SK-N-MC (cell line): ENCODE results near the gene GPR155.

Experiments used
- DNase-seq: peaks from one replicate; pipeline ENCODE4 v3.0.0-alpha.2; 2011; ENCODE audit warnings: low read depth, low spot score
- H3K27ac ChIP-seq: fragments of 200-600 bp; sonication (generic); 2 replicates; pipeline ENCODE4 v1.5.1; 2016; ENCODE audit warnings: mixed run types
- H3K36me3 ChIP-seq: fragments of 200-600 bp; sonication (generic); 2 replicates; pipeline ENCODE4 v1.6.1; 2017; ENCODE audit warnings: antibody characterized with exemption, low read length, mixed read lengths; ENCODE audit not compliant: insufficient read depth
- H3K4me3 ChIP-seq: fragments of 200-600 bp; sonication (generic); 2 replicates; pipeline ENCODE4 v1.5.1; 2016
- H3K9ac ChIP-seq: fragments of 200-600 bp; sonication (generic); 2 replicates; pipeline ENCODE4 v1.8.0; 2017; ENCODE audit warnings: mixed run types, mixed read lengths; ENCODE audit not compliant: insufficient read length
- H3K9me3 ChIP-seq: fragments of 200-600 bp; sonication (generic); 2 replicates; pipeline ENCODE4 v1.6.1; 2017; ENCODE audit warnings: low read depth, mild to moderate bottlenecking, antibody characterized with exemption, low read length, moderate library complexity, mixed read lengths
- EZH2 ChIP-seq: fragments of 200-600 bp; sonication (generic); IDR thresholded peaks from one replicate; pipeline ENCODE4 v1.6.1; 2017; ENCODE audit warnings: antibody characterized with exemption
- FOXP2 ChIP-seq: optimal IDR thresholded peaks from 2 replicates; pipeline ENCODE3; 2011; ENCODE audit warnings: mild to moderate bottlenecking, moderate library complexity; ENCODE audit not compliant: insufficient read depth; ENCODE audit errors: extremely low read length, control extremely low read depth
- POLR2AphosphoS5 ChIP-seq: IDR thresholded peaks from 2 replicates; pipeline ENCODE4 v1.6.1; 2012; ENCODE audit warnings: mild to moderate bottlenecking, low read depth, low read length, borderline replicate concordance

The GPR155 gene

GRCh38 chr2:174450021-174450816 lies 36.6 kb downstream of the GPR155 start:
- no peak for TF ChIP-seq POLR2AphosphoS5
- TF ChIP-seq EZH2 = no peak
- no peak for TF ChIP-seq FOXP2
- no peaks in the 10 kb centered on the region for H3K9me3 ChIP-seq
- no peak overlapping the region for H3K4me3 ChIP-seq
- H3K36me3 ChIP-seq = no peaks in the 10 kb centered on the region
- H3K27ac ChIP-seq = no peak overlapping the region
- no peak overlapping the region for H3K9ac ChIP-seq
- no peak for DNase-seq

GRCh38 chr2:174449033-174449432 lies 37.8 kb downstream of the GPR155 start:
- no peaks in the 10 kb centered on the region for H3K9me3 ChIP-seq

GRCh38 chr2:174446531-174446930 lies 40.3 kb downstream of the GPR155 start:
- no peak overlapping the region for H3K9ac ChIP-seq
- no peaks in the 10 kb centered on the region for H3K36me3 ChIP-seq
- DNase-seq = no peak
- no peak overlapping the region for H3K27ac ChIP-seq
- TF ChIP-seq EZH2 = no peak
- no peak for TF ChIP-seq FOXP2
- no peak for TF ChIP-seq POLR2AphosphoS5
- no peaks in the 10 kb centered on the region for H3K9me3 ChIP-seq
- H3K4me3 ChIP-seq = no peak overlapping the region

More at GRCh38 chr2:174449033-174449432, 37.8 kb downstream of the GPR155 start:
- no peak for DNase-seq
- H3K36me3 ChIP-seq = no peaks in the 10 kb centered on the region
- no peak overlapping the region for H3K27ac ChIP-seq
- H3K9ac ChIP-seq = no peak overlapping the region
- TF ChIP-seq FOXP2 (no peak), POLR2AphosphoS5 (no peak)
- no peak overlapping the region for H3K4me3 ChIP-seq

GRCh38 chr2:174445248-174445647 lies 41.6 kb downstream of the GPR155 start:
- Histone ChIP-seq H3K27ac (no peak overlapping the region), H3K4me3 (no peak overlapping the region), H3K9me3 (no peaks in the 10 kb centered on the region), H3K36me3 (no peaks in the 10 kb centered on the region), H3K9ac (no peak overlapping the region)
- TF ChIP-seq POLR2AphosphoS5 = no peak
- TF ChIP-seq FOXP2 = no peak
- TF ChIP-seq EZH2 = no peak
- DNase-seq = no peak

- Histone ChIP-seq H3K36me3 (no peaks in the 10 kb centered on the region), H3K9me3 (no peaks in the 10 kb centered on the region), H3K27ac (no peak overlapping the region), H3K9ac (no peak overlapping the region), H3K4me3 (no peak overlapping the region)
- no peak for DNase-seq
- TF ChIP-seq POLR2AphosphoS5 (no peak), FOXP2 (no peak), EZH2 (no peak)
Observed at GRCh38 chr2:174444761-174445160, 42.1 kb downstream of the GPR155 start.

GRCh38 chr2:174442546-174443510 lies 44.0 kb downstream of the GPR155 start:
- no peak overlapping the region for H3K9ac ChIP-seq
- no peak for DNase-seq
- H3K27ac ChIP-seq = no peak overlapping the region
- H3K4me3 ChIP-seq = no peak overlapping the region
- no peak for TF ChIP-seq POLR2AphosphoS5
- no peaks in the 10 kb centered on the region for H3K36me3 ChIP-seq
- H3K9me3 ChIP-seq = no peaks in the 10 kb centered on the region

GRCh38 chr2:174439950-174440349 lies 46.9 kb downstream of the GPR155 start:
- Histone ChIP-seq H3K36me3 (no peaks in the 10 kb centered on the region), H3K4me3 (no peak overlapping the region), H3K27ac (no peak overlapping the region), H3K9me3 (no peaks in the 10 kb centered on the region), H3K9ac (no peak overlapping the region)
- no peak for TF ChIP-seq POLR2AphosphoS5
- TF ChIP-seq FOXP2 = no peak
- no peak for TF ChIP-seq EZH2
- no peak for DNase-seq

- Histone ChIP-seq H3K4me3 (no peak overlapping the region), H3K27ac (no peak overlapping the region), H3K36me3 (no peaks in the 10 kb centered on the region), H3K9ac (no peak overlapping the region), H3K9me3 (no peaks in the 10 kb centered on the region)
- TF ChIP-seq FOXP2 (no peak), EZH2 (no peak), POLR2AphosphoS5 (no peak)
- no peak for DNase-seq
Observed at GRCh38 chr2:174439323-174439722, 47.5 kb downstream of the GPR155 start.

- H3K36me3 ChIP-seq = no peaks in the 10 kb centered on the region
- TF ChIP-seq FOXP2 (no peak), EZH2 (no peak), POLR2AphosphoS5 (no peak)
- no peak for DNase-seq
- no peak overlapping the region for H3K9ac ChIP-seq
- H3K4me3 ChIP-seq = no peak overlapping the region
- H3K27ac ChIP-seq = no peak overlapping the region
- H3K9me3 ChIP-seq = no peaks in the 10 kb centered on the region
Observed at GRCh38 chr2:174438146-174438886, 48.5 kb downstream of the GPR155 start.
